Breast epithelium (tissue), 4 donors: ENCODE measurements around the gene POLR2J3. TPM values are rescaled to one million over a fixed set of nuclear protein-coding genes. Genes with fewer than 3 reads are reported as not detected.
"Not testable (repeated sequence)": the region's sequence is repeated elsewhere in the genome, so short reads cannot be mapped to it uniquely, and the experiment has no call there.

Source experiments
- DNase-seq, 2 donors: peaks; one replicate each; pipeline ENCODE4 v3.0.0-alpha.2; 2019; ENCODE audit warnings: low spot score in 2 of 2
- H3K27ac ChIP-seq, 2 donors: fragments of 200-600 bp; sonication (generic) in 1 of 2; one replicate each; pipeline ENCODE4 v1.5.1; 2016 to 2019; ENCODE audit warnings: mild to moderate bottlenecking in 1 of 2
- H3K27me3 ChIP-seq, 2 donors: fragments of 200-600 bp; sonication (generic) in 1 of 2; one replicate each; pipeline versions ENCODE4 v1.5.1 to v1.6.0; 2017 to 2019; ENCODE audit warnings: control low read depth in 1 of 2, mild to moderate bottlenecking in 1 of 2
- H3K36me3 ChIP-seq: fragments of 200-600 bp; one replicate; pipeline ENCODE4 v1.5.1; 2019
- H3K4me1 ChIP-seq, 2 donors: fragments of 200-600 bp; sonication (generic); one replicate each; pipeline ENCODE4 v1.5.1; 2016 to 2019; ENCODE audit warnings: control low read depth in 1 of 2
- H3K4me3 ChIP-seq, 3 donors: fragments of 200-600 bp; sonication (generic); 1 replicate in 2 of 3; 2 replicates in 1 of 3; pipeline ENCODE4 v1.5.1; 2016 to 2019; ENCODE audit warnings: mild to moderate bottlenecking in 3 of 3, moderate library complexity in 2 of 3
- H3K9me3 ChIP-seq, 2 donors: fragments of 200-600 bp; sonication (generic) in 1 of 2; one replicate each; pipeline ENCODE4 v1.5.1; 2016 to 2019; ENCODE audit warnings: control low read depth in 1 of 2
- intact Hi-C: fragments of 100-400 bp; cut with DNase I; formaldehyde crosslinking; loops from one replicate; pipeline ENCODE4 v1.15.1; 2023; ENCODE audit warnings: low total_unique reads
- total RNA-seq, 3 donors: library from RNA; depleted of rRNA; stranded (reverse); fragments of >200 nt; gene quantifications; one replicate each; pipeline ENCODE4 v1.1.0, GENCODE V29; 2016

Gene POLR2J3
- total RNA-seq, 3 donors from 2014 or later = 13.5 to 16.5 (median 15.1) TPM

GRCh38 chr7:102606848-102607247 lies 34.5 kb upstream of the POLR2J3 start:
- intact Hi-C loops, DNase-seq, H3K36me3 ChIP-seq, H3K27ac ChIP-seq, H3K4me3 ChIP-seq, H3K4me1 ChIP-seq, H3K27me3 ChIP-seq, H3K9me3 ChIP-seq: not testable (repeated sequence)

GRCh38 chr7:102604431-102605145 lies 32.2 kb upstream of the POLR2J3 start:
- H3K4me1 ChIP-seq, H3K27ac ChIP-seq, H3K9me3 ChIP-seq, DNase-seq, H3K27me3 ChIP-seq, intact Hi-C loops, H3K36me3 ChIP-seq, H3K4me3 ChIP-seq: not testable (repeated sequence)

GRCh38 chr7:102602317-102602716 lies 29.9 kb upstream of the POLR2J3 start:
- DNase-seq, H3K4me1 ChIP-seq, H3K27me3 ChIP-seq, intact Hi-C loops, H3K4me3 ChIP-seq, H3K27ac ChIP-seq, H3K9me3 ChIP-seq, H3K36me3 ChIP-seq: not testable (repeated sequence)

- H3K27ac ChIP-seq, H3K4me3 ChIP-seq, H3K36me3 ChIP-seq, H3K4me1 ChIP-seq, H3K9me3 ChIP-seq, intact Hi-C loops, H3K27me3 ChIP-seq, DNase-seq: not testable (repeated sequence)
These were observed 27.3 kb upstream of the POLR2J3 start for GRCh38 chr7:102599699-102600098.

GRCh38 chr7:102596036-102596435 lies 23.7 kb upstream of the POLR2J3 start:
- H3K27me3 ChIP-seq, H3K27ac ChIP-seq, intact Hi-C loops: not testable (repeated sequence)

GRCh38 chr7:102593637-102594334 lies 21.4 kb upstream of the POLR2J3 start:
- H3K36me3 ChIP-seq, H3K4me3 ChIP-seq, H3K27me3 ChIP-seq, intact Hi-C loops, H3K27ac ChIP-seq, H3K9me3 ChIP-seq, DNase-seq, H3K4me1 ChIP-seq: not testable (repeated sequence)

More at GRCh38 chr7:102596036-102596435, 23.7 kb upstream of the POLR2J3 start:
- H3K36me3 ChIP-seq, H3K4me3 ChIP-seq, DNase-seq, H3K9me3 ChIP-seq, H3K4me1 ChIP-seq: not testable (repeated sequence)

GRCh38 chr7:102592477-102593019 lies 20.2 kb upstream of the POLR2J3 start:
- H3K4me3 ChIP-seq, H3K27me3 ChIP-seq, intact Hi-C loops, H3K4me1 ChIP-seq, H3K36me3 ChIP-seq, H3K27ac ChIP-seq, H3K9me3 ChIP-seq: not testable (repeated sequence)
- DNase-seq = peak; percentile 61 to 88

GRCh38 chr7:102589857-102590256 lies 17.5 kb upstream of the POLR2J3 start:
- intact Hi-C loops, H3K4me1 ChIP-seq, DNase-seq, H3K4me3 ChIP-seq, H3K27me3 ChIP-seq, H3K9me3 ChIP-seq, H3K36me3 ChIP-seq, H3K27ac ChIP-seq: not testable (repeated sequence)

GRCh38 chr7:102583495-102583894 lies 11.1 kb upstream of the POLR2J3 start:
- DNase-seq, intact Hi-C loops, H3K36me3 ChIP-seq, H3K4me1 ChIP-seq, H3K4me3 ChIP-seq, H3K9me3 ChIP-seq, H3K27me3 ChIP-seq, H3K27ac ChIP-seq: not testable (repeated sequence)

GRCh38 chr7:102581722-102582121 lies 9.3 kb upstream of the POLR2J3 start:
- H3K27ac ChIP-seq, H3K4me1 ChIP-seq, H3K27me3 ChIP-seq, intact Hi-C loops, H3K36me3 ChIP-seq, H3K9me3 ChIP-seq, H3K4me3 ChIP-seq, DNase-seq: not testable (repeated sequence)

GRCh38 chr7:102578486-102578885 lies 6.1 kb upstream of the POLR2J3 start:
- DNase-seq, H3K27me3 ChIP-seq, intact Hi-C loops, H3K36me3 ChIP-seq, H3K4me3 ChIP-seq, H3K27ac ChIP-seq, H3K4me1 ChIP-seq, H3K9me3 ChIP-seq: not testable (repeated sequence)

- H3K27ac ChIP-seq, H3K4me3 ChIP-seq, H3K9me3 ChIP-seq, DNase-seq, H3K27me3 ChIP-seq, H3K4me1 ChIP-seq, intact Hi-C loops, H3K36me3 ChIP-seq: not testable (repeated sequence)
These were observed 5.2 kb upstream of the POLR2J3 start for GRCh38 chr7:102577315-102578240.

- H3K27me3 ChIP-seq, H3K9me3 ChIP-seq, intact Hi-C loops, H3K4me1 ChIP-seq, H3K27ac ChIP-seq, DNase-seq, H3K36me3 ChIP-seq, H3K4me3 ChIP-seq: not testable (repeated sequence)
These were observed 4.0 kb upstream of the POLR2J3 start for GRCh38 chr7:102576363-102576762.
